HG03520 (cell line): Measurements from ENCODE around the gene RASGRF2.
"Not testable (repeated sequence)": the region's sequence is repeated elsewhere in the genome, so short reads cannot be mapped to it uniquely, and the experiment has no call there.

ENCODE experiments used
- ATAC-seq: cut with Tn5 transposase; IDR thresholded peaks from one replicate; pipeline ENCODE4 v1.9.1; 2021; ENCODE audit warnings: mild to moderate bottlenecking, moderate library complexity; ENCODE audit not compliant: unreplicated experiment

RASGRF2 gene

GRCh38 chr5:81067406-81067805, 107.2 kb downstream of the RASGRF2 start:
- ATAC-seq: no peak

- ATAC-seq: no peak
Measured at GRCh38 chr5:81068063-81068462, 107.9 kb downstream of the RASGRF2 start.

- no peak for ATAC-seq
Measured at GRCh38 chr5:81068635-81069034, 108.5 kb downstream of the RASGRF2 start.

- ATAC-seq: no peak
Measured at GRCh38 chr5:81069990-81070389, 109.8 kb downstream of the RASGRF2 start.

- ATAC-seq: no peak
Measured at GRCh38 chr5:81070571-81071255, 110.5 kb downstream of the RASGRF2 start.

- no peak for ATAC-seq
Measured at GRCh38 chr5:81075041-81075440, 114.9 kb downstream of the RASGRF2 start.

- ATAC-seq: no peak
Measured at GRCh38 chr5:81077105-81077504, 116.9 kb downstream of the RASGRF2 start.

- ATAC-seq: no peak
Measured at GRCh38 chr5:81078930-81079329, 118.8 kb downstream of the RASGRF2 start.

- no peak for ATAC-seq
Measured at GRCh38 chr5:81080809-81081460, 120.8 kb downstream of the RASGRF2 start.

- no peak for ATAC-seq
Measured at GRCh38 chr5:81081461-81081835, 121.3 kb downstream of the RASGRF2 start.

GRCh38 chr5:81086881-81087281, 126.7 kb downstream of the RASGRF2 start:
- no peak for ATAC-seq

GRCh38 chr5:81091199-81091598, 131.0 kb downstream of the RASGRF2 start:
- ATAC-seq: no peak

GRCh38 chr5:81093536-81094196, 133.5 kb downstream of the RASGRF2 start:
- no peak for ATAC-seq

- ATAC-seq: no peak
Measured at GRCh38 chr5:81095835-81096234, 135.7 kb downstream of the RASGRF2 start.

GRCh38 chr5:81097713-81098112, 137.6 kb downstream of the RASGRF2 start:
- no peak for ATAC-seq

- no peak for ATAC-seq
Measured at GRCh38 chr5:81105261-81105877, 145.2 kb downstream of the RASGRF2 start.

GRCh38 chr5:81115261-81115660, 155.1 kb downstream of the RASGRF2 start:
- no peak for ATAC-seq

- ATAC-seq: no peak
Measured at GRCh38 chr5:81117566-81117965, 157.4 kb downstream of the RASGRF2 start.

- ATAC-seq: no peak
Measured at GRCh38 chr5:81121273-81121672, 161.1 kb downstream of the RASGRF2 start.

GRCh38 chr5:81121836-81122630, 161.9 kb downstream of the RASGRF2 start:
- ATAC-seq: no peak

GRCh38 chr5:81124689-81125088, 164.5 kb downstream of the RASGRF2 start:
- ATAC-seq: not testable (repeated sequence)
